SJSA1 (cell line): Measurements from ENCODE around the gene DMXL1. TPM values are rescaled to one million over a fixed set of nuclear protein-coding genes. Genes with fewer than 3 reads are reported as not detected.
"Not testable (repeated sequence)": the region's sequence is repeated elsewhere in the genome, so short reads cannot be mapped to it uniquely, and the experiment has no call there.

Experiments used
- DNase-seq, 2 experiments: peaks; one replicate each; pipeline ENCODE4 v3.0.0-alpha.2; 2015 to 2020; ENCODE audit warnings: low spot score in 2 of 2, low read depth in 1 of 2
- H3K27ac ChIP-seq: fragments of 250-450 bp; sonication (Bioruptor Pico); 2 replicates; pipeline ENCODE4 v1.5.1; 2020; ENCODE audit warnings: mild to moderate bottlenecking, moderate library complexity
- H3K27me3 ChIP-seq: fragments of 250-450 bp; sonication (Bioruptor Pico); replicated peaks from 2 replicates; pipeline ENCODE4 v1.5.1; 2020; ENCODE audit warnings: mild to moderate bottlenecking, moderate library complexity
- H3K36me3 ChIP-seq: fragments of 250-450 bp; sonication (Bioruptor Pico); 2 replicates; pipeline ENCODE4 v1.5.1; 2020; ENCODE audit warnings: mild to moderate bottlenecking
- H3K4me1 ChIP-seq: fragments of 250-450 bp; sonication (Bioruptor Pico); replicated peaks from 2 replicates; pipeline ENCODE4 v1.6.1; 2021; ENCODE audit warnings: mild to moderate bottlenecking
- H3K4me3 ChIP-seq: fragments of 250-450 bp; sonication (Bioruptor Pico); 2 replicates; pipeline ENCODE4 v1.5.1; 2020; ENCODE audit warnings: mild to moderate bottlenecking
- H3K9me3 ChIP-seq: fragments of 250-450 bp; sonication (Bioruptor Pico); replicated peaks from 2 replicates; pipeline ENCODE4 v1.5.1; 2020; ENCODE audit warnings: mild to moderate bottlenecking
- total RNA-seq: library from RNA; depleted of rRNA; stranded (reverse); fragments of >200 nt; shearing (Covaris generic); gene quantifications from 2 replicates; pipeline ENCODE4 v1.2.3, GENCODE V29; 2014

DMXL1 gene
- total RNA-seq, 1 experiment from 2014 or later, result 25.8 TPM

DNA sequence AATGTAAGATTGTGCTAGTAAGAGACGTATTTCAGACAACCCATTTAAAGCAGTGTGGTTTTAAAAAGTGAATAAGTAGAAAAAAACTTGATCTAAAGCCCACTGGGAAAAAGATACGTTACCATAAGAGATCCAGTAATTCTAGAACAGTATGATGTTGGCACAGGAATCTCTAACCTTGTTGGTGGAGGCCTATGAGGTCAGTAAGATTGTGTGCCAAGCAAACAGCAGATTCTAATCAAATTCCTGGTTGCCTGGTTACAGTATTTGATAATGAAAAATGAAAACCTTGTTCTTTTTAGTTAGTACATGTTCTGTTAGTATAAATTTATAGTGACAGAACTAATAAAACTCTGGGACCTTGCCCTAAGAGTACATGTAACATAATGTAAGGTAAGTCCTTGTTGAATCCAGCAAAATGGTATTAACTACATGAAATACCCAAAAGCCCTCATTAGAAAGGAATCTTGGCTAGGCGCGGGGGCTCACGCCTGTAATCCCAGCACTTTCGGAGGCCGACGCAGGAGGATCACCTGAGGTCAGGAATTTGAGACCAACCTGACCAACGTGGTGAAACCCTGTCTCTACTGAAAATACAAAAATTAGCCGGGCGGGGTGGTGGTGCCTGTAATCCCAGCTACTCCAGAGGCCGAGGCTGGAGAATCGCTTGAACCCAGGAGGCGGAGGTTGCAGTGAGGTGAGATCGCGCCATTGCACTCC is 33.2 kb upstream of the DMXL1 start:
- H3K4me3 ChIP-seq, result no peak overlapping the region
- no peaks in the 10 kb centered on the region for H3K36me3 ChIP-seq
- no peaks in the 10 kb centered on the region for H3K27me3 ChIP-seq
- no peak overlapping the region for H3K27ac ChIP-seq
- H3K4me1 ChIP-seq, result 0 out of 2 replicates have a peak, but pooled peaks cover 4% of the 10 kb centered on the region
- no peak for DNase-seq
- H3K9me3 ChIP-seq, result no peaks in the 10 kb centered on the region

DNA sequence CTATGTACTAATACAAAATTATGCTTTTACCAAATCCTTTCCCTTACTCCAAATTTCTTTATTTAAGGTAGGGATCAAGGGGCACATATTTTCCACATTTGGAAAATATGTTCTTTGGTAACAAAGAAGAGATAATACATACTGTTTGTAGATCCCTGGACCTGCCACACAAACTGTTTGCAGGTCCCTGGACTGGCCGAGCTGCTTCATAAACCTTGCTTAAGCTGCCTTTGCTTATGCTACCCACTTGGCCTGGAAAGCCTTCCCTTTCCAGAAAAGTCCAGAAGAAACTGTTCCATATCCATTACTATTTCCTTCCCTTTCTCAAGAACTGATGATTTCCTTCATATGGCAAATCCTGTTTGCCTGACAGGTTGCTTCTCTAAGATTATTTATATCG is 22.6 kb upstream of the DMXL1 start:
- no peaks in the 10 kb centered on the region for H3K36me3 ChIP-seq
- no peaks in the 10 kb centered on the region for H3K27me3 ChIP-seq
- no peaks in the 10 kb centered on the region for H3K4me1 ChIP-seq
- H3K27ac ChIP-seq, result no peak overlapping the region
- DNase-seq, result no peak
- no peak overlapping the region for H3K4me3 ChIP-seq
- H3K9me3 ChIP-seq, result no peaks in the 10 kb centered on the region

DNA sequence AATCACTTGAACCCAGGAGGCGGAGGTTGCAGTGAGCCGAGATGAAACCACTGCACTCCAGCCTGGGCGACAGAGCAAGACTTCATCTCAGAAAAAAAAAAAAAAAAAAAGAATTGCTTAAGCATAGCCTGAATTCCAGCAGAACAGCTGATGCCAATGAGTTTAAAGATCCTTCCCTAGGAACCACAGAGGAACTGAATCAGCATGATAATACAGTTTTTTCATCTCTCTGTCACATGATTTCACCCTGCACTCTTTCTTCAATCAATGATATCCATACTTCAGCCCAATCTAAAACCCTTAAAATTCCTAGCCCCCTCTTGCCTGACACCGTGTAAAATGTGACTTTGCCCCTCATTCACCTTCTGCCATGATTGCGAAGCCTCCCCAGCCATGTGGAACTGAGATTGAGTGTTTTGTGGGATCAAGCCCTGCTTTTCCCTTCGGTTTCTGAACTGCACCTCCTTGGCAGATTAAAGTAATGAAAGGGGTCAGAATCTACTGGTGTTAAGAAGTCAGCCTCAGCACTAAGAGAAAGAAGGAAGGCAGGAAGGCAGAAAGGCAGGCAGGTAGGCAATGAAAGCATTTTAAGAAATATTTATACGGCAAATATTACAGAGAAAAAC is 20.9 kb upstream of the DMXL1 start:
- H3K27ac ChIP-seq, result no peak overlapping the region
- no peak for DNase-seq
- H3K27me3 ChIP-seq, result no peaks in the 10 kb centered on the region
- H3K36me3 ChIP-seq, result no peaks in the 10 kb centered on the region
- no peaks in the 10 kb centered on the region for H3K4me1 ChIP-seq
- H3K4me3 ChIP-seq, result no peak overlapping the region
- H3K9me3 ChIP-seq, result no peaks in the 10 kb centered on the region

DNA sequence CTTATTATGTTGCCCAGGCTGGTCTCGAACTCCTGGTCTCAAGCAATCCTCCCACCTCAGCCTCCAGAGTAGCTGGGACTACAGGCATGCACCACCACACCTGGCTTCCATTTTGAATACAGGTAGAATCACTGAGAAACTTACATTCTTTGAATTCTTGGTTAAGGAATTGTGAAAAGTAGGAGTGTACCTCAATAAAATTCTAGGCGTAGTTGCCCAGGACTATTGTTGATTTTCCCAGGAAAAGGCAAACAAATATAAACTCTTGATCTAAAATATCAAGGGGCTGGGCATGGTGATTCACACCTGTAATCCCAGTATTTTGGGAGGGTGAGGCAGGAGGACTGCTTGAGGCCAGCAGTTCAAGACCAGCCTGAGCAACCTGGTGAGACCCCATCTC is 16.8 kb upstream of the DMXL1 start:
- Histone ChIP-seq H3K4me3 (no peak overlapping the region), H3K27me3 (no peaks in the 10 kb centered on the region), H3K9me3 (no peaks in the 10 kb centered on the region), H3K36me3 (no peaks in the 10 kb centered on the region), H3K4me1 (no peaks in the 10 kb centered on the region), H3K27ac (no peak overlapping the region)
- DNase-seq, result no peak

DNA sequence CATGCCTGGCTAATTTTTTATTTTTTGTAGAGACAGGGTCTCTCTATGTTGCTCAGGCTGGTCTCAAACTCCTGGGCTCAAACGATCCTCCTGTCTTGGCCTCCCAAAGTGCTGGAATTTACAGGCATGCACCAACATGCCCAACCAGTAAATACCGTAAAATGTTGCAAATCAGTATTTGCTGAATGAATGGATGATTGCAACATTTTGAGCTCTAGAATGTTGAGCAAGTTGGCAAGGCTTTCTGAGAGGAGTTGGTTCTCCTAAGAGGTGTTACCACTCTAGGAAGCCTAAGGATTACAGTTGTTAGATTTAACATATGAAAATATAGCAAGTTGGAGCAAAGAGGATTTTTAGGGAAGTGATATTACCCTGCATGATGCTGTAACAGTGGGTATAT is 15.6 kb upstream of the DMXL1 start:
- H3K9me3 ChIP-seq, result no peaks in the 10 kb centered on the region
- H3K27ac ChIP-seq, result no peak overlapping the region
- no peaks in the 10 kb centered on the region for H3K27me3 ChIP-seq
- DNase-seq, result no peak
- no peak overlapping the region for H3K4me3 ChIP-seq
- H3K36me3 ChIP-seq, result no peaks in the 10 kb centered on the region
- H3K4me1 ChIP-seq, result no peaks in the 10 kb centered on the region

DNA sequence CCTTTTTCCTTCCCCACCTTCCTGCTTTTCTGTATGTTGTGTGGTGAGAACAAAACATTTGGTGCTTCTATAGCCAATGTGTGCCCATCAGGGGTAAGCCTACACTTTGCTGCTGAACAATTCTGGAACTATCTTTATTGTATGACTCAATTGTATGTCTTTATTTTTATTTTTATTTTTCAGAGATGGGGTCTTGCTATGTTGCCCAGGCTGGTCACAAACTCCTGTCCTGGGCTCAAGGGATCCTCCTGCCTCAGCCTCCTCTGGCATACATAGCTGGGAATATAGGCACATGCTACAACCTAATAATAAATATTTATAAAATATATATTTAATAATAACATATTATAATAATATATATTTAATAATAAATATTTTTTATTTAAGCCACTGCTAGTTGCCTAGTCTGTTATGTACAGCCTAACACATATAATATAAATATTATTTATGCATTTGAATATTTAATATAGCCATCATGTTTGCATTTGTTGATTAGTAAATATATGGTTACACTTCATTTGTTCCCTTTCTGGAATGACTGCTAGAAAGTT is 11.8 kb upstream of the DMXL1 start:
- H3K27ac ChIP-seq, result no peak overlapping the region
- no peak overlapping the region for H3K4me3 ChIP-seq
- no peaks in the 10 kb centered on the region; the same call in 1 of the 2 replicates for H3K27me3 ChIP-seq
- H3K36me3 ChIP-seq, result no peaks in the 10 kb centered on the region
- no peak for DNase-seq
- H3K4me1 ChIP-seq, result no peaks in the 10 kb centered on the region
- no peaks in the 10 kb centered on the region for H3K9me3 ChIP-seq

DNA sequence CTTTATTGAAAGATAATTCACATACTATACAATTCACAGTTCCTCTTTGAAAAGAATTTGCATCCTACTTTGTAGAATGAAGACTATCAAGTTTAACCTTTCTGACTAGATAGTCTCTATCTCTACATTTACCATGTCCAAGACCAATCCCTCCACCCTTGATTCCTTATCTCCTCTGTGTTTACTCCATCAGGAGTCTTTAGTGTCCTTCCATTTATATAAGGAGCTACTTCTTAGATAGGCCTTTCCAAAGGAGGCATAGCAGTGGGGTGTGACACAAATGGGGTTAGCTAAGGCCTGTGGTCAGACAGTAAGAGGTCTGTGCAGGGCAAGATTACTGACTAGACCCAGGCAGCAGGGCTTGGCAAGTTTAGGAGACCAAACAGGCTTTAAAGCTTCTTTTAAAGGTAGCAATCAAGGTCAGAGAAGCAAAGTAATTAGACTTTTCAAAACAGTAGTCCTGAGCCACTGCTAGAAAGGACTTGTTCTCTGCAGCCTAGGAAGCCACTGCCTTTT is 11.1 kb upstream of the DMXL1 start:
- no peak for DNase-seq
- H3K9me3 ChIP-seq, result no peaks in the 10 kb centered on the region
- H3K27me3 ChIP-seq, result no peaks in the 10 kb centered on the region; the same call in 1 of the 2 replicates
- H3K36me3 ChIP-seq, result no peaks in the 10 kb centered on the region
- H3K27ac ChIP-seq, result no peak overlapping the region
- no peak overlapping the region for H3K4me3 ChIP-seq
- H3K4me1 ChIP-seq, result no peaks in the 10 kb centered on the region

DNA sequence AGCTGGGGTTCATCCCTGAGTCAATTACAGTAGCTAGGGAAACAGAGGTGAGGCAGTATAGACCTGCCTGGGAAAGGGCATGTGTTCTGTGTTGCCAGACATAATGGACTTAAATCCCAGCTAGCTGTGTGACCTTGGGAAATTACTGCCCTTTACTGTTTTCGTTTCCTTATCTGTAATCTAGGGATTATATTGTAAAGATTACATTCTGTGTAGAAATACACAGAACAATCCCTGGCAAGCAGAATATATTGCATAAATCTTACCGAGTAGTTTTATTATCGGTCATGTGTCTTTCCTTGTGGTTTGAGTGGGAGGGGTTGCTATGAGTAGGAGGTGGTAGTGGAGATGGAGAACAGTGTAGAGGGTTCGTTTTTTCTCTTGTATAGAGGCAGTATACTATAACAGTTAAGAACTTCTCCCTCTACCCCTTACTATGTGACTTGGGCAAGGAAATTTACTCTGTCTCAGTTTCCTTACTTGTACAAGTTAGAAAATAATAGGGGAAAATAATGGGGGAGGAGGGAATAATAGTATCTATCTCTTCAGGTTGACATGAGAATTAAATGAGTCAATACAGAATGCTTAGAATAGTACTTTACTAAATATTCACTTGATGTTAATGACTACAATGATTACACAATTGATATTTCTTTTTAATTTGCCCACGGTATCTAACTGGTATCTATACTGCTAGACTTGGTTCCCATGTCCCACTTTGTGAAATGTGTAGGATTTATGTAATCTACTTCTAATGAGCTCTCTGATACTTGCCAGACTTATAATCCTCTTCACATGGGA is 7.1 kb upstream of the DMXL1 start:
- no peak overlapping the region for H3K4me3 ChIP-seq
- H3K4me1 ChIP-seq, result 0 out of 2 replicates have a peak, but pooled peaks cover 4% of the 10 kb centered on the region
- no peaks in the 10 kb centered on the region for H3K9me3 ChIP-seq
- no peak overlapping the region for H3K27ac ChIP-seq
- H3K27me3 ChIP-seq, result no peaks in the 10 kb centered on the region; the same call in 1 of the 2 replicates
- no peaks in the 10 kb centered on the region for H3K36me3 ChIP-seq
- no peak for DNase-seq

DNA sequence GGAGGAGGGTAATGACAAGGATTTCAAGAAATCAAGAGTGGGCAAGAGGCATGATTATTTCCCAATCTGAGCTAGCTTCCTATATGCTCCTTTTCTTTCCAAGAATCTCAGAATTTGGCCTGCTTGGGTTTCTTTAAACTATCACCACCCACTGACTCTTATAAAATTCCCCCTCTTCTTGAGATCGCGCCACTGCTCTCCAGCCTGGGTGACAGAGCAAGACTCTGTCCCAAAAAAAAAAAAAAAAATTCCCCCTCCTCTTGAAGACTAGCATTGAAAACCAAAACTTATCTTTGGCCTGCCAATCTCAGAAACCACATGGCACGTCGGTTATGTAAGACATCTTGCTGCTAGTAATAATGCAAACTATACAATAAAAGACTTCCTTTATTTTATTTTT is 3.4 kb upstream of the DMXL1 start:
- H3K9me3 ChIP-seq, result no peaks in the 10 kb centered on the region
- H3K4me3 ChIP-seq, result no peak overlapping the region
- DNase-seq, result no peak
- peaks cover 14% of the 10 kb centered on the region for H3K4me1 ChIP-seq
- peaks cover 5% of the 10 kb centered on the region for H3K36me3 ChIP-seq
- H3K27me3 ChIP-seq, result no peaks in the 10 kb centered on the region
- H3K27ac ChIP-seq, result no peak overlapping the region

DNA sequence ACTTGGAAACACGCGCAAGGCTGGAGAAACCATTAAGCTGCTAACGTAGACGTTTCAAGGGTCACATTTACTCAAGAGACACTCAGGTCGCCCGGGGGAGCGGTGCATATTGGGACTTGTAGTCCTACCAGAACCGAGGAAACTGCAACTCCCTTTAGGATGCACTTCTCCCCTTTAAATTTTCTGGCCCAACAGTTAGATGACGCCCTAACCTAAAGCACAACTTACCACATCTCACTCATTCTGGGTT is 384 bp upstream of the DMXL1 start:
- H3K27me3 ChIP-seq, result no peaks in the 10 kb centered on the region

DNA sequence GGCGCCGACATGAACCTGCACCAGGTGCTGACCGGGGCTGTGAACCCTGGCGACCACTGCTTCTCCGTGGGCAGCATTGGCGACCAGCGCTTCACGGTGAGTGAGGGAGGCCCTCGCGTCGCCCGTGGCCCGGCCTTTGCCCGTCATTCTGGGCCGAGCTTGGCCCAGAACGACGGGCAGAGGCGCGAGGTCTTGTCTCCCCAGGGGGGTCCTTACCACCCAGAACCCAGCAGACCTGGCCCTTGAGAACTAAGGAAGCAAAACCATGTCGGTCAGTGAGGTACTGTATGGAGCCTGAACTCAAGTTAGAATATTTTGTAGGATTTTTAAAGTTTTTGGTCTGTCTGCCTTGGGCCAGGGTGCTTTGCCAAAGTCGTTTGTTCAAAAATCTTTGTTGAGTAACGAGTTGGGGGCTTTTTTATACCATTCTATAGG is 691 bp downstream of the DMXL1 start:
- H3K4me3 ChIP-seq, result peak overlapping the region; percentile 79
- no peaks in the 10 kb centered on the region for H3K27me3 ChIP-seq
- peaks cover 13% of the 10 kb centered on the region for H3K4me1 ChIP-seq
- no peaks in the 10 kb centered on the region for H3K9me3 ChIP-seq
- H3K36me3 ChIP-seq, result peaks cover 5% of the 10 kb centered on the region
- peak overlapping the region; percentile 18 for H3K27ac ChIP-seq
- no peak for DNase-seq

More for the DNA sequence above, 384 bp upstream of the DMXL1 start:
- Histone ChIP-seq H3K9me3 (no peaks in the 10 kb centered on the region), H3K36me3 (peaks cover 5% of the 10 kb centered on the region), H3K4me3 (peak overlapping the region; percentile 79), H3K27ac (peak overlapping the region; percentile 53), H3K4me1 (peaks cover 13% of the 10 kb centered on the region)
- DNase-seq, result no peak

DNA sequence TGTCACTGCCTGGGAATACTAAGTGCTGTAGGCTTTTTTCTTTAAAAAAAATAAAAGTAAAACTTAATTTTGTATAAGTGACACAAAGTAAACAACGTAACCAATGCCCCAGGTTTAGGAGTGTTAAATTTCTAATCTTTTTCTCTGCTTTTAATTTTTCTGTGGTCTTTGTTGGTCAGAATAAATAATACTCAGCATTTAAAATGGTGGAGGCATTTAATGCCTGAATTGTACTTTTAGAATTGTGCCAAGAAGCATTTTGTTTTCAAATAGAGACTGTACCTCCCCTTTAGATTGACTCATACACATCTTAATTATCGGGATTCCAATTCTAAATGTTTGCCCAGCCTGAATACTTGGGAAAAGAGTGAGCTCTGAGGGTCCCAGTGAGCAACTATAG is 1.6 kb downstream of the DMXL1 start:
- Histone ChIP-seq H3K36me3 (peaks cover 5% of the 10 kb centered on the region), H3K4me1 (peaks cover 13% of the 10 kb centered on the region), H3K9me3 (no peaks in the 10 kb centered on the region), H3K27ac (no peak overlapping the region), H3K4me3 (no peak overlapping the region), H3K27me3 (no peaks in the 10 kb centered on the region)
- no peak for DNase-seq

DNA sequence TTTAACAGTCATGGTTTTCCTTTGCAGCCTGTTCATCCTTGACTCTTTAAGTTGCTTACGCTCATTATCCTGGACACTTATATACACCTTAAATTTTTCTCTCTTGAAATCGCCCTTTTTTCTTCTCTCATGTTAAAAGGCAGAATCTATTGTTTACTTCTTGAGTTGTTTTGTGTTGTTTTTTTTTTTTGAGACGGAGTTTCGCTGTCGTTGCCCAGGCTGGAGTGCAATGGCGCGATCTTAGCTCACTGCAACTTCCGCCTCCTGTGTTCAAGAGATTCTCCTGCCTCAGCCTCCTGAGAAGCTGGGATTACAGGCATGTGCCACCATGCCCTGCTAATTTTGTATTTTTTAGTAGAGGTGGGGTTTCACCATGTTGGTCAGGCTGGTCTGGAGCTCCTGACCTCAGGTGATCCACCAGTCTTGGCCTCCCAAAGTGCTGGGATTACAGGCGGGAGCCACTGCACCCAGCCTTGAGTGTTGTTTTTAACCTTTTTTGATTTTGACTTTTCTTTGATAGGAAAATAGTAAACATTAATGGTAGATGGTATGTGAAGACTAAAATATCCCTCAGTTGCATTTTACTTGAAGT is 3.0 kb downstream of the DMXL1 start:
- not testable (repeated sequence) for H3K9me3 ChIP-seq, H3K36me3 ChIP-seq, H3K4me3 ChIP-seq, H3K27me3 ChIP-seq, DNase-seq, H3K27ac ChIP-seq
- H3K4me1 ChIP-seq, result peaks cover 13% of the 10 kb centered on the region
